ENCODE measurements around the gene LAMA3.

GRCh38 chr18:23689616-23690504, 607 bp downstream of the LAMA3 start:
- TF ChIP-seq POLR2AphosphoS5 (IDR thresholded peaks at IDR 0.05; ENCODE audit: insufficient read depth in 1 of 2, low read depth in 1 of 2) (peak in 1 of 2 donors; percentile 57), CTCF (IDR thresholded peaks at IDR 0.05) (no peak)
